Neural cell (in vitro differentiated cells): ENCODE results near the gene TEX2.

ENCODE experiments used
- EZH2 ChIP-seq: fragments of 200-600, 300-800 bp; shearing (Covaris generic), sonication (generic); IDR thresholded peaks from 2 replicates; pipeline ENCODE4 v1.6.1; 2014; ENCODE audit warnings: antibody characterized with exemption, low read length, borderline replicate concordance, mild to moderate bottlenecking; ENCODE audit not compliant: insufficient read depth, poor library complexity, severe bottlenecking
- MXI1 ChIP-seq: fragments of 450-650 bp; conservative IDR thresholded peaks from 2 replicates; pipeline ENCODE4 v1.6.1; 2014; ENCODE audit warnings: antibody characterized with exemption, mild to moderate bottlenecking; ENCODE audit not compliant: poor library complexity, severe bottlenecking
- POLR2AphosphoS5 ChIP-seq: IDR thresholded peaks from 2 replicates; pipeline ENCODE4 v1.6.1; 2012
- RAD21 ChIP-seq: fragments of 450-650 bp; conservative IDR thresholded peaks from 2 replicates; pipeline ENCODE4 v1.6.1; 2014; ENCODE audit warnings: antibody characterized with exemption, mild to moderate bottlenecking, moderate library complexity
- SMC3 ChIP-seq: fragments of 450-650 bp; conservative IDR thresholded peaks from 2 replicates; pipeline ENCODE4 v1.6.1; 2014; ENCODE audit warnings: antibody characterized with exemption, mild to moderate bottlenecking, moderate library complexity; ENCODE audit not compliant: poor library complexity
- TAF1 ChIP-seq: IDR thresholded peaks from 2 replicates; pipeline ENCODE4 v1.6.1; 2012; ENCODE audit warnings: low read depth
- TF ChIP-seq, protein P1 (sequence below): IDR thresholded peaks from 2 replicates; pipeline ENCODE4 v1.6.1; 2012; ENCODE audit warnings: borderline replicate concordance
- TF ChIP-seq, protein P2 (sequence below): fragments of 450-650 bp; IDR thresholded peaks from 2 replicates; pipeline ENCODE4 v1.5.1; 2014; ENCODE audit warnings: antibody characterized with exemption, mild to moderate bottlenecking, moderate library complexity; ENCODE audit not compliant: poor library complexity, severe bottlenecking

GRCh38 chr17:64107500-64108236 is 155.4 kb downstream of the TEX2 start:
- TF ChIP-seq EZH2 (no peak), SMC3 (no peak), POLR2AphosphoS5 (no peak), TAF1 (no peak), RAD21 (no peak), MXI1 (no peak)
- TF ChIP-seq, protein P1, sequence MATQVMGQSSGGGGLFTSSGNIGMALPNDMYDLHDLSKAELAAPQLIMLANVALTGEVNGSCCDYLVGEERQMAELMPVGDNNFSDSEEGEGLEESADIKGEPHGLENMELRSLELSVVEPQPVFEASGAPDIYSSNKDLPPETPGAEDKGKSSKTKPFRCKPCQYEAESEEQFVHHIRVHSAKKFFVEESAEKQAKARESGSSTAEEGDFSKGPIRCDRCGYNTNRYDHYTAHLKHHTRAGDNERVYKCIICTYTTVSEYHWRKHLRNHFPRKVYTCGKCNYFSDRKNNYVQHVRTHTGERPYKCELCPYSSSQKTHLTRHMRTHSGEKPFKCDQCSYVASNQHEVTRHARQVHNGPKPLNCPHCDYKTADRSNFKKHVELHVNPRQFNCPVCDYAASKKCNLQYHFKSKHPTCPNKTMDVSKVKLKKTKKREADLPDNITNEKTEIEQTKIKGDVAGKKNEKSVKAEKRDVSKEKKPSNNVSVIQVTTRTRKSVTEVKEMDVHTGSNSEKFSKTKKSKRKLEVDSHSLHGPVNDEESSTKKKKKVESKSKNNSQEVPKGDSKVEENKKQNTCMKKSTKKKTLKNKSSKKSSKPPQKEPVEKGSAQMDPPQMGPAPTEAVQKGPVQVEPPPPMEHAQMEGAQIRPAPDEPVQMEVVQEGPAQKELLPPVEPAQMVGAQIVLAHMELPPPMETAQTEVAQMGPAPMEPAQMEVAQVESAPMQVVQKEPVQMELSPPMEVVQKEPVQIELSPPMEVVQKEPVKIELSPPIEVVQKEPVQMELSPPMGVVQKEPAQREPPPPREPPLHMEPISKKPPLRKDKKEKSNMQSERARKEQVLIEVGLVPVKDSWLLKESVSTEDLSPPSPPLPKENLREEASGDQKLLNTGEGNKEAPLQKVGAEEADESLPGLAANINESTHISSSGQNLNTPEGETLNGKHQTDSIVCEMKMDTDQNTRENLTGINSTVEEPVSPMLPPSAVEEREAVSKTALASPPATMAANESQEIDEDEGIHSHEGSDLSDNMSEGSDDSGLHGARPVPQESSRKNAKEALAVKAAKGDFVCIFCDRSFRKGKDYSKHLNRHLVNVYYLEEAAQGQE = no peak
- TF ChIP-seq, protein P2, sequence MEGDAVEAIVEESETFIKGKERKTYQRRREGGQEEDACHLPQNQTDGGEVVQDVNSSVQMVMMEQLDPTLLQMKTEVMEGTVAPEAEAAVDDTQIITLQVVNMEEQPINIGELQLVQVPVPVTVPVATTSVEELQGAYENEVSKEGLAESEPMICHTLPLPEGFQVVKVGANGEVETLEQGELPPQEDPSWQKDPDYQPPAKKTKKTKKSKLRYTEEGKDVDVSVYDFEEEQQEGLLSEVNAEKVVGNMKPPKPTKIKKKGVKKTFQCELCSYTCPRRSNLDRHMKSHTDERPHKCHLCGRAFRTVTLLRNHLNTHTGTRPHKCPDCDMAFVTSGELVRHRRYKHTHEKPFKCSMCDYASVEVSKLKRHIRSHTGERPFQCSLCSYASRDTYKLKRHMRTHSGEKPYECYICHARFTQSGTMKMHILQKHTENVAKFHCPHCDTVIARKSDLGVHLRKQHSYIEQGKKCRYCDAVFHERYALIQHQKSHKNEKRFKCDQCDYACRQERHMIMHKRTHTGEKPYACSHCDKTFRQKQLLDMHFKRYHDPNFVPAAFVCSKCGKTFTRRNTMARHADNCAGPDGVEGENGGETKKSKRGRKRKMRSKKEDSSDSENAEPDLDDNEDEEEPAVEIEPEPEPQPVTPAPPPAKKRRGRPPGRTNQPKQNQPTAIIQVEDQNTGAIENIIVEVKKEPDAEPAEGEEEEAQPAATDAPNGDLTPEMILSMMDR = no peak
